ENCODE results near the gene AADAT. TPM values are rescaled to one million over a fixed set of nuclear protein-coding genes. Genes with fewer than 3 reads are reported as not detected.
A peak's percentile ranks its signal among the peaks of the same experiment; 100 is the strongest.

Gene AADAT
- total RNA-seq, 1 donor from 2014 or later, result 10.7 TPM

DNA sequence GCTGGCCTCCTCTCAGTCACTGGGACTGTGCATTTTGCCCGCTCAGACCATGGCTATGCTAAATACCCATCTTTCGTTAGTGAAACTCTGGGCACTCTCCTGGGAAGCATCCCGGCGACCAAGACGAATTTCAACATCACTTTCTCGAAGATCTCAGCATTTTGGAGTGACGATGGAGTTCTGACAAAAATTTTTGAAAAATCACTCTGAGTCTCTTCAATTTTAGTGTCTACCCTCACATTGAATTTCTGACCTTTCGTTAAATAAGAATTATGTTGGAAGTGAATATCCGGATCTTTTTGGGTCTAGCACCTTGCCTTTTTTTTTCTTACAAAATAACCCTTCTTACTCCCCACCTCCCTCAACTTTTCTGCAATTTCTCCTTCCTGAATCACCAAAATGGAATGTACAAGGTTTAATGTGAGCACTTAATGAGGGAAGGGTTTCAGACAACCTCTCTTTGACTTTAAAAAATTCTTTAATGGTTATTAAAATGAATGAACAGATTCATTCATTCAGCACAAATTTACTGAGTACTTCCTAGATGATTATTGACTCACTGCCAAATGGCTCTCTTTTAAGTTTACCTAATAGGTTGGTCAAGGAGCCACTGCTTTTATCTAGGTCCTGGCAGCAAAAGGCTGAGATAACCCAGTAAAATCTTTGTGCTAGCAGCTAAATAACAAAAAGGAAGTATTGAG, 746 bp upstream of the AADAT start:
- Mint-ChIP-seq H3K36me3 (ENCODE audit: unreplicated experiment) (peaks cover 10% of the 10 kb centered on the region), H3K4me3 (ENCODE audit: unreplicated experiment) (peak overlapping the region; percentile 92), H3K4me1 (ENCODE audit: unreplicated experiment) (peaks cover 18% of the 10 kb centered on the region), H3K27me3 (ENCODE audit: unreplicated experiment) (peaks cover 7% of the 10 kb centered on the region), H3K27ac (ENCODE audit: unreplicated experiment) (peak overlapping the region; percentile 70), H3K9me3 (ENCODE audit: unreplicated experiment) (no peaks in the 10 kb centered on the region)
- TF ChIP-seq CTCF (IDR thresholded peaks at IDR 0.05), result no peak
- DNase-seq (ENCODE audit: extremely low spot score, unreplicated experiment), result no peak

DNA sequence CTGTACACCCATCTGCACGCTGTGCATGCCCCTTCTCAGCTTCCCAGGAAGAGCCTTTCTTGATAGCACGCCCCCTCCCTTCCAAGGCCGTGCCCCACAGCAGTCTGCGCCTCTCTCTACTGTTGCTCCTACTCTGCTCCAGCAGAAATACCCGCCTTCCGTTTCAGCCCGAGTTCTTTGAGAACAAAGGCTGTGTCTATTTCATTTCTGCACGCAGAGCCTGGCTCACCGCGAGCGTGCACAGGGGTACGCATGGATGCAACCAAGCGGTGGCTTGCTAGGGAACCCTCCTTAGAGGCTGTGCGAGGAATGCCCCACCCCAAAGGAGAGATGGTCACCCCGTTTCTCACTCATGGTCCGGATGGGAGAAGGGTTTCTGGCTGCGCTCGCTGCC, 485 bp downstream of the AADAT start:
- Mint-ChIP-seq H3K9me3 (ENCODE audit: unreplicated experiment) (no peaks in the 10 kb centered on the region), H3K36me3 (ENCODE audit: unreplicated experiment) (peaks cover 15% of the 10 kb centered on the region), H3K4me3 (ENCODE audit: unreplicated experiment) (peak overlapping the region; percentile 92), H3K27me3 (ENCODE audit: unreplicated experiment) (peaks cover 4% of the 10 kb centered on the region), H3K4me1 (ENCODE audit: unreplicated experiment) (peaks cover 18% of the 10 kb centered on the region), H3K27ac (ENCODE audit: unreplicated experiment) (peak overlapping the region; percentile 86)
- no peak for DNase-seq (ENCODE audit: extremely low spot score, unreplicated experiment)
- no peak for TF ChIP-seq CTCF (IDR thresholded peaks at IDR 0.05)

DNA sequence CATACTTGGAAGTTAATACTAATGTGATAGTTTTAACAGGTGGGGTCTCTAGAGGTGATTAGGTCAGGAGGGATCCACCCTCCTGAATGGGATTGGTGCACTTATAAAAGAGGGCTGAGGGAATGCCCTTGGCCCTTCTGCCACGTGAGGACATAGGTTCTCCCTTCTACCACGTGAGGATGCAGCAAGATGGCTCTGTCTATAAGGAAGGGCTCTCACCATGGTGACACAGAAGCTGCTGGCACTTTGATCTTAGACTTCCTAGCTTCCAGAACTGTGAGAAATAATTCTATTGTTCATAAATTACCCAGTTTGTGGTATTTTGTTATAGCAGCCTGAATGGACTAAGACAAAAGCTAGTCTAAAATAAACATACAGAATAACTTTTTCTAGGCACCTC, 1.0 kb downstream of the AADAT start:
- no peaks in the 10 kb centered on the region for H3K9me3 Mint-ChIP-seq (ENCODE audit: unreplicated experiment)
- peaks cover 18% of the 10 kb centered on the region for H3K36me3 Mint-ChIP-seq (ENCODE audit: unreplicated experiment)
- H3K27ac Mint-ChIP-seq (ENCODE audit: unreplicated experiment), result peak overlapping the region; percentile 86
- H3K4me3 Mint-ChIP-seq (ENCODE audit: unreplicated experiment), result peak overlapping the region; percentile 92
- no peaks in the 10 kb centered on the region for H3K27me3 Mint-ChIP-seq (ENCODE audit: unreplicated experiment)
- H3K4me1 Mint-ChIP-seq (ENCODE audit: unreplicated experiment), result peaks cover 18% of the 10 kb centered on the region
- DNase-seq (ENCODE audit: extremely low spot score, unreplicated experiment), result no peak
- TF ChIP-seq CTCF (IDR thresholded peaks at IDR 0.05), result no peak

- H3K27me3 Mint-ChIP-seq (ENCODE audit: unreplicated experiment), result no peaks in the 10 kb centered on the region
- peaks cover 27% of the 10 kb centered on the region for H3K36me3 Mint-ChIP-seq (ENCODE audit: unreplicated experiment)
- no peak for TF ChIP-seq CTCF (IDR thresholded peaks at IDR 0.05)
- no peak overlapping the region for H3K4me3 Mint-ChIP-seq (ENCODE audit: unreplicated experiment)
- H3K27ac Mint-ChIP-seq (ENCODE audit: unreplicated experiment), result no peak overlapping the region
- DNase-seq (ENCODE audit: extremely low spot score, unreplicated experiment), result no peak
- no peaks in the 10 kb centered on the region for H3K9me3 Mint-ChIP-seq (ENCODE audit: unreplicated experiment)
- H3K4me1 Mint-ChIP-seq (ENCODE audit: unreplicated experiment), result peaks cover 18% of the 10 kb centered on the region
Measured at GRCh38 chr4:170087163-170087700, 2.5 kb downstream of the AADAT start.

- H3K9me3 Mint-ChIP-seq (ENCODE audit: unreplicated experiment), result no peaks in the 10 kb centered on the region
- TF ChIP-seq CTCF (IDR thresholded peaks at IDR 0.05), result no peak
- H3K36me3 Mint-ChIP-seq (ENCODE audit: unreplicated experiment), result peaks cover 58% of the 10 kb centered on the region
- H3K27me3 Mint-ChIP-seq (ENCODE audit: unreplicated experiment), result no peaks in the 10 kb centered on the region
- H3K4me1 Mint-ChIP-seq (ENCODE audit: unreplicated experiment), result peaks cover 1% of the 10 kb centered on the region
- H3K4me3 Mint-ChIP-seq (ENCODE audit: unreplicated experiment), result no peak overlapping the region
- DNase-seq (ENCODE audit: extremely low spot score, unreplicated experiment), result no peak
- no peak overlapping the region for H3K27ac Mint-ChIP-seq (ENCODE audit: unreplicated experiment)
Measured at GRCh38 chr4:170083541-170083940, 6.2 kb downstream of the AADAT start.

Measured in osteocyte (in vitro differentiated cells).